ENCODE results near the gene ASGR2.

ASGR2 gene

DNA sequence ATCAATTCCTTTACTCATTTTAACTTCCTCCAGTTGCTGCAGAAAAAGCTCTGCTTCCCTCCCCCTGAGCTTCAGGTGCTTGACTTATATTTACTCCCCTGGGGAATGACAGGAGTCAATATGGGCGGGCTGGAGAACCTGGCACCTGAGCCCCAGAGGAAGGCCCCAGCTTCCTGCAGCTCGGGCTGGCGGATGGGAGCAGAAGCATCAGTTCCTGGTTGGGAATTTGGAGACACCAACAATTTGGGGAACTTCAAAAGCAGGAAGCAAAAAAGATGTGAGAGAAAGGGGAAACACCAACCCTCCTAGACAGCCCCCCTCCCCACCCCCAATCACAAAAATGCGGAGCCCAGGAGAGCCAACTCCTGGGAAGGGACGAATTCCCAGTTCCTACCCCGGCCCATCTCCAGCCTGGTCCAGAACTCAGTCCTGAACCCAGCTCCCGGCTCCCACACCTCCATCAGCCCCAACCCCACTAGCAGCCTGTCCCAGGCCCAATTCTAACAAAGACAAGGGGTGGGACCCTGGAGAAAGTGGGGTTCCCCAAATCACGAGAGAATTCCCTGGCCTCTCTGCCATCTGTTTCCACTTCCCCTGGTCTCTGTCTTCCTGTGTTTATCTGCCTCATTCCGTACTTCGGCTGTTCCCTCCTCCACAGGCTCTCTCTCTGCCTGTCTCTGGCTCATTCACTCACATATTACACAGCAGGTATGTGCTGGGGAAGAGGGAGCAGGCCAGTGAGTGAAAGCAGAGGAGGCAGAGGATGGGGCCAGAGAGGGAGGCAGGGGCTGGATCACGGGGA lies 16.2 kb upstream of the ASGR2 start:
- TF ChIP-seq ZBTB7A (IDR thresholded peaks at IDR 0.05; ENCODE audit: low read depth) (no peak), FOXM1 (IDR thresholded peaks at IDR 0.05; ENCODE audit: borderline replicate concordance, low read depth) (no peak), EP300 (IDR thresholded peaks at IDR 0.05; ENCODE audit: borderline replicate concordance) (no peak), CEBPB (IDR thresholded peaks at IDR 0.05) (no peak), EGR1 (IDR thresholded peaks at IDR 0.05) (no peak), YY1 (IDR thresholded peaks at IDR 0.05; ENCODE audit: low read depth) (no peak), TEAD4 (IDR thresholded peaks at IDR 0.05) (no peak), TCF12 (IDR thresholded peaks at IDR 0.05; ENCODE audit: low read depth) (no peak), RAD21 (IDR thresholded peaks at IDR 0.05; ENCODE audit: low read depth) (no peak), TAF1 (IDR thresholded peaks at IDR 0.05; ENCODE audit: low read depth) (no peak)
- TF ChIP-seq, protein P1, sequence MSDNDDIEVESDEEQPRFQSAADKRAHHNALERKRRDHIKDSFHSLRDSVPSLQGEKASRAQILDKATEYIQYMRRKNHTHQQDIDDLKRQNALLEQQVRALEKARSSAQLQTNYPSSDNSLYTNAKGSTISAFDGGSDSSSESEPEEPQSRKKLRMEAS (IDR thresholded peaks at IDR 0.05), result no peak
- TF ChIP-seq, protein P2, sequence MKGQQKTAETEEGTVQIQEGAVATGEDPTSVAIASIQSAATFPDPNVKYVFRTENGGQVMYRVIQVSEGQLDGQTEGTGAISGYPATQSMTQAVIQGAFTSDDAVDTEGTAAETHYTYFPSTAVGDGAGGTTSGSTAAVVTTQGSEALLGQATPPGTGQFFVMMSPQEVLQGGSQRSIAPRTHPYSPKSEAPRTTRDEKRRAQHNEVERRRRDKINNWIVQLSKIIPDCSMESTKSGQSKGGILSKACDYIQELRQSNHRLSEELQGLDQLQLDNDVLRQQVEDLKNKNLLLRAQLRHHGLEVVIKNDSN (IDR thresholded peaks at IDR 0.05), result no peak
- TF ChIP-seq, protein P3, sequence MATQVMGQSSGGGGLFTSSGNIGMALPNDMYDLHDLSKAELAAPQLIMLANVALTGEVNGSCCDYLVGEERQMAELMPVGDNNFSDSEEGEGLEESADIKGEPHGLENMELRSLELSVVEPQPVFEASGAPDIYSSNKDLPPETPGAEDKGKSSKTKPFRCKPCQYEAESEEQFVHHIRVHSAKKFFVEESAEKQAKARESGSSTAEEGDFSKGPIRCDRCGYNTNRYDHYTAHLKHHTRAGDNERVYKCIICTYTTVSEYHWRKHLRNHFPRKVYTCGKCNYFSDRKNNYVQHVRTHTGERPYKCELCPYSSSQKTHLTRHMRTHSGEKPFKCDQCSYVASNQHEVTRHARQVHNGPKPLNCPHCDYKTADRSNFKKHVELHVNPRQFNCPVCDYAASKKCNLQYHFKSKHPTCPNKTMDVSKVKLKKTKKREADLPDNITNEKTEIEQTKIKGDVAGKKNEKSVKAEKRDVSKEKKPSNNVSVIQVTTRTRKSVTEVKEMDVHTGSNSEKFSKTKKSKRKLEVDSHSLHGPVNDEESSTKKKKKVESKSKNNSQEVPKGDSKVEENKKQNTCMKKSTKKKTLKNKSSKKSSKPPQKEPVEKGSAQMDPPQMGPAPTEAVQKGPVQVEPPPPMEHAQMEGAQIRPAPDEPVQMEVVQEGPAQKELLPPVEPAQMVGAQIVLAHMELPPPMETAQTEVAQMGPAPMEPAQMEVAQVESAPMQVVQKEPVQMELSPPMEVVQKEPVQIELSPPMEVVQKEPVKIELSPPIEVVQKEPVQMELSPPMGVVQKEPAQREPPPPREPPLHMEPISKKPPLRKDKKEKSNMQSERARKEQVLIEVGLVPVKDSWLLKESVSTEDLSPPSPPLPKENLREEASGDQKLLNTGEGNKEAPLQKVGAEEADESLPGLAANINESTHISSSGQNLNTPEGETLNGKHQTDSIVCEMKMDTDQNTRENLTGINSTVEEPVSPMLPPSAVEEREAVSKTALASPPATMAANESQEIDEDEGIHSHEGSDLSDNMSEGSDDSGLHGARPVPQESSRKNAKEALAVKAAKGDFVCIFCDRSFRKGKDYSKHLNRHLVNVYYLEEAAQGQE (IDR thresholded peaks at IDR 0.05; ENCODE audit: low read depth), result no peak

DNA sequence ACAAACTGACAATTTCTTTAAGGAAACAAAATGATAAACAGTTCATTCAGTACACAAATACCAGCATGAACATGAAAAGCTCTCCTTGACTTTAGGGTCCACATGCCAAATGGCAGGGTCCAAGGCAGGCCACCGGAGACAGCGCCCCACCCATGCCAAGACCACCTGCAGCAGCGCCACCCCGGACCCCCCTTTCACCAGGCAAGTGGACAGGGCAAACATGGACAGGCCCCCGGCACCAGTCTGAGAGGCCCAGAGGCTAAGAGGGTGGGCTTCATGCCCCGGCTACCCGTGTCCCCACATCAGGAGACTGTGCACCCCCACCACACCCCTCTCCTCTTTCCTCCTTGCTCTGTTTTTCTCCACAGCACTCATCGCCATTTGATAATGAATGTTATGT lies 14.7 kb upstream of the ASGR2 start:
- TF ChIP-seq EP300 (IDR thresholded peaks at IDR 0.05; ENCODE audit: borderline replicate concordance), result no peak
- no peak for TF ChIP-seq YY1 (IDR thresholded peaks at IDR 0.05; ENCODE audit: low read depth)
- TF ChIP-seq EGR1 (IDR thresholded peaks at IDR 0.05), result no peak
- TF ChIP-seq, protein P1 (IDR thresholded peaks at IDR 0.05), result no peak
- TF ChIP-seq, protein P3 (IDR thresholded peaks at IDR 0.05; ENCODE audit: low read depth), result no peak
- no peak for TF ChIP-seq NFIC (IDR thresholded peaks at IDR 0.05)
- TF ChIP-seq CEBPB (IDR thresholded peaks at IDR 0.05), result no peak
- TF ChIP-seq TCF12 (IDR thresholded peaks at IDR 0.05; ENCODE audit: low read depth), result no peak
- no peak for TF ChIP-seq TAF1 (IDR thresholded peaks at IDR 0.05; ENCODE audit: low read depth)
- no peak for TF ChIP-seq TEAD4 (IDR thresholded peaks at IDR 0.05)
- no peak for TF ChIP-seq RAD21 (IDR thresholded peaks at IDR 0.05; ENCODE audit: low read depth)
- TF ChIP-seq, protein P2 (IDR thresholded peaks at IDR 0.05), result no peak
- no peak for TF ChIP-seq ZBTB7A (IDR thresholded peaks at IDR 0.05; ENCODE audit: low read depth)
- TF ChIP-seq CREB1 (IDR thresholded peaks at IDR 0.05; ENCODE audit: low read depth), result no peak
- no peak for TF ChIP-seq FOXM1 (IDR thresholded peaks at IDR 0.05; ENCODE audit: borderline replicate concordance, low read depth)

DNA sequence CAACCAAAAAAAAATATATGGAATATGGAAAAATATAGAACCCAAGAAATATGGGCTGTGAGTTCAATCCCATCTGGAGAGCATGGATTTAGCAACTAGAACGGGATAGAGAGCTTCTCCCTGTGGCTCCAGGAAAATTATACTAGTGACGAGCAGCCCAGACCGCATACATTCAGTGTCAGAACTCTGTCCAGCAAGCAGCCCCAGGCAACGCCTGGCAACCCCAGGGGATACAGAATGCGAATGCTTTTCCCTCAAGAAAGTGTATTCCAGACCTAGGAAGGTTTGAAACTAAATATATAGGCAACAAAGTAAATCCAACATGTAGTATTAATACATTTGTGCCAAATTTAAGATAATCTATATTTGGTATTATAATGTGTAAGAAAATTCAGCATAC lies 13.5 kb upstream of the ASGR2 start:
- no peak for TF ChIP-seq ZBTB7A (IDR thresholded peaks at IDR 0.05; ENCODE audit: low read depth)

DNA sequence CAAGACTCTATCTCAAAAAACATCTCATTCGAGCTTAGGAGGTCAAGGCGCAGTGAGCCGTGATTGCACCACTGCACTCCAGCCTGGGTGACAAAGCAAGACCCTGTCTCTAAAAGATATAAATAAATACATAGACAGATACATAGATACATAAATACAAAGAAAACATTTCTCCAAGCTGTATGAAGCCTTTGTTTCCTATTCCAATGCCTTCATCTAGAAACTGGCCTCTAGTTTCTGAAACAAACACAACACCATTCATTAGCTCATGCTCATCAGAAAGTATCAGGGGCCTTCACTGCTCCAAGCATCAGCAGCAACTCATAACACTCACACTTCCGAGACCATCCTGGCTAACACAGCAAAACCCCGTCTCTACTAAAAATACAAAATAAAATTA lies 10.3 kb upstream of the ASGR2 start:
- TF ChIP-seq, protein P3 (IDR thresholded peaks at IDR 0.05; ENCODE audit: low read depth), result no peak
- no peak for TF ChIP-seq EGR1 (IDR thresholded peaks at IDR 0.05)

DNA sequence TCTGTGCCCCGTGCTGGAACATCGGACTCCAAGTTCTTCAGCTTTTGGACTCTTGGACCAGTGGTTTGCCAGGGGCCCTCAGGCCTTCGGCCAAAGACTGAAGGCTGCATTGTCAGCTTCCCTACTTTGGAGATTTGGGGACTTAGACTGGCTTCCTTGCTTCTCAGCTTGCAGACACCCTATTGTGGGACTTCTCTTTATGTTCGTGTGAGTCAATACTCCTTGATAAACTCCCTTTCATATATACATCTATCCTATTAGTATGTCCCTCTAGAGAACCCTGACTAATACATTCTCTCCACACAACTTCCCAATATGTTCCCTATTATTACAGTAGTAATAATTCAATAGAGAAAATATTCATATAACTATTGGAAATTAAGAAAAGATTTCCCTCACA lies 9.2 kb upstream of the ASGR2 start:
- TF ChIP-seq CEBPB (IDR thresholded peaks at IDR 0.05), result no peak
